Stimulated activated CD4-positive, alpha-beta T cell treated with anti-CD3 and anti-CD28 coated beads, Interleukin-15, amount 100 ng/mL, for 1 hour (primary cell): ENCODE data around the gene ACKR3.

Experiments
- DNase-seq, 2 donors: peaks; one replicate each; pipeline ENCODE4 v3.0.0-alpha.2; 2020; ENCODE audit warnings: low read depth in 1 of 2, low spot score in 1 of 2

ACKR3 gene

DNA sequence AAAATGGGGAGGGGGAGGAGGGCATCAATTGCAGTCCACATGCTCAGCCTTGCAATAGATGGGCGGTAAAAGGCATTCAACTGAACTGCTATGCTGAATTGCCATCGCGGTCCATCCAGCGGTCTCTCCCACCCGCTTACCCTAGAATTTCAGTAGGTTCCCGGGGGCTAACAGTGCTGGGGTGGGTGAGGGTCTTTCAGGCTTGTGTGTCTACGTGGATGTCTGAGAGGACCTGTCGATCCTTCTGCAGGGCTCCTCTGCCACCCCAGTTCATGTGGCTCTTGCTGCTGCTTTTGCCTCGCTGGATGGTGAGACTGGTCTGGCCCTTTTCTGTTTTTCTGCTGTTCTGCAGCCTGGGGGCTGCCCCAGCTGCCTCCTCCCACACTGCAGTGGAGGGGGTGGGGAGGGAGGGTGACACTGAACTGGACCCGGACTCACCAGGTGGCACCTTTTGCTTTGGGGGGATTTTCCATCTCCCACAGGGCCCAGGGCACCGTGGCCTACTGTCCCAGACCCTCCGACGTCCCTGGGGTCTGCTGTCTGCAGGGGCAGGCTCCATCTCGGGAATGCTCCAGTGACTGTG lies 14.1 kb downstream of the ACKR3 start:
- DNase-seq = no peak

DNA sequence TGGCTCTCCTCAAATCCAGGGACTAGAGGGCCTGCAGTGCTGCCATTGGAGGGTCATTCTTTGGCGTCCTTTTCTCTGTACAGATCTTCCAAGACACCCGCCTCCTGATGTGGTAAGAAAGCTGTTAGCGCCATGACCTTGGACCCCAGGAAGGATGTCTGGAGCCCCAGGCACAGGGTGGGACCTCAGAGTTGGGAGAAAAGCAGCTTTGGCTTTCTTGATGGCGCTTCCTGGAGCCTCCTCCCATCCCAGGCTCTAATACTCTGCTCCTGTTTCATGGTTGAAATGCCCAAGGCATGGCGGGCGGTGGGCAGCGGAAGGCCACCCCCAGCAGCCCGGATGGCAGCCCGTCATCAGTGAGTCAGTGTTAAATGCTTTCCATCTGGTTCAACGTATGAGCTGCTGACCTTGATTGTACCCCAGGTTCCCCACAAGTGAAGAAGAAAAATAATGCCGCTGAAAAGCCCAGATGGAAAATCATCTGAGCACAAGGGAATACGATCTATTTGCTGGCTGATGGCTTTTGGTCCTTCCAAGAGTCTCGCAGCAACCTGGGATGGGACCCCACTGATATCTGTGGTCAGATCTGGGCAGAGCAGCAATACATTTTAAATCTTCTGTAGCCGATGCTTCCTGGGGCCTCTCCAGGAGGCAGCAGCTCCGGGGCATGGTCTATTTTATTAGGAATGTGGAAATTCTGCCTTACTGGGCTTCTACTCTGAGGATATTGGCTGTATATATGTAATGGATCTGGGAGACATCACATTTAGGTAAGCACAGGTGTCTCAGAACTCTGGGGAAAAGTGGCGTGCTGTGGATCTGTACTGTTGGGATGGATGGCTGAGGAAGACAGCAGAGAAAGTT lies 15.1 kb downstream of the ACKR3 start:
- no peak for DNase-seq

DNA sequence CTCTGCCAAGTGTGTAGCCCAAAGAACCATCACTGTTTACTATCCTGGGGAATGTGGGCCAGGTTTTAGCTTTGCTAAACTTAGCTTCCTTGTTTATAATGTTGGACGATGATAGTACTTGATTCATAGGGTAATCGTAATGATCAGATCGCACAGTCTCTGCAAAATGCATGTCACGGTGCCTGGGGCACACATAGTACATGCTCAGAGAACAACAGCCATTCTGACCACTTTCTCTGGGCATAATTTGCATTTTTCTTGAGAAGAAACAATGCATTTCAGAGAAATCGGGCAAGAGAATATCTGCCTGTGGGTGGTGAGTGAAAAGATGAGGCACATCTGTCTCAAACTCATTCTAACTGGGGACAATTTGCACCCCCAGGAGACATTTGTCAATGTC lies 16.3 kb downstream of the ACKR3 start:
- no peak for DNase-seq

DNA sequence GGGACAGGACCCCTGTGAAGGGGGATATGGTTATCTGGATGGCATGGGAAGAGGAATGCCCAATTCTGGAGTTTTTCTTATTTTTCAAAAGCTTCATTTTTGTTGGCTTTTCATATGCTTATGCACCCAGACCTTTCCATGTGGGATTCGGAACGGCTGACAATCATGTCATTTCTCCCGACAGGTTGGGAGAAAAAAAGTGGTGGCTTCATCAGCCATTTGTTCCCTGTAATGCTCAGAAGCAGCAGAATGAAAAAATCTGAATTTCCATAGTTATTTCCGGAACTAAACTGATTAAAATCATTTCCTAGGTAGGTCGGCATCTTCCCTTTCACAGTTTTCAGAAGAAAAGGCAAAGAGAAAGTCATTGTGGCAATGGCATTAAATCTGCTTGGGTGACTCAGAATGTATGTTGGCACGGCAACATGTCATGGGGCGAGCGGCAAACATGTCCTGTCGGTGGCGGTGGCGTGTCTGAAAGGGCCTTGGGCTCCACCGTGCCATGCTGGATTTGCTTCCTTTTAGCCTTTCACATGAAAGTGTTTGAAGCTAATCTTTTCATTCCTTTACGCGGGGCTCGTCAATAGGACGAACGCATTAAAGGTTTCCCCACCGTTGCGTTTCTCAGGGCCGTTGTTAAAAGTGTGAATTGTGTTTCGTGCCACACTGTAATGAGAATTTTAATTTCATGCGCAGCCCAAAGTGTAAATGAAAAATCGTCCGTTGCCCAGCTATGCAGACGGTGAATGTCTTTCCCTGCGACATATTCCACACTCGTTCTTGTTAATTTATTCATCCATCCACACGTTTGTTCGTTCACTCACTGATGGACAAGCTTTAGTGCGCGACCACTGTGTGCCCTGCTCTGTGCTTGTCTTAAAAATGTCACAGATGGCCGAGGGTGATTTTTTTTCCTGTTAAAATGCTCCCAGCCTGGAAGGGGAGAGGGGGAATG lies 18.5 kb downstream of the ACKR3 start:
- no peak for DNase-seq

DNA sequence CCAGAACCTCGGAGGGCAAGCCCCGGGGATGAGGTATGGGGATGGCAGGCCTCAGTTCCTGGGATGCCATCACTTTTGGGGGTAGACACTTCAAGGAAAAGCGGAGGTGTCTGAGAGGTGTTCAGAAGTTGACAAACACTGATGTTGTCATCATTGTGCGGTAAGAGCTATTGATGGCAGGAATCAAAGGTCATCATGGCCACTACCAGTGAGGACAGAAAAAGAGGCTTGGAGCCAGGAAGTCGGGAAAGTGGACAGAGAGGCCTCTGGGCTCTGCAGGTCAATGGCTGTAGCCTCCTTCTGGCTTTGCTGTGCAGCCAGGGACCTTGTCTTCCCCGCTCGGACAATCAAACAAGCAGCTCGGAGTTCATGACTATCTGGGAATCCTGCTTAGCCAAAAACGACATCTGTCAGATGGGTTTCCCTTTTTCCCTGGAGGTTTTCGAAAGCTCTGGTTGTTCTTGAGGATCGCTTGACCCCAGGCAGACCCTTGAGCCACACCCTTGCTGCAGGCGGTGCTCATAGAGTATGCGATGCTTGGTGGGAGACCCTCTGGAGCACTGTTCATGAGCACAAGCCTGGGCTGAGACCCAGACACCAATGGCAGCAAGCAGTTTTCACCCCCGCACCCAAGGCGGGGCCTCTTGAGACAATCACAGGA lies 19.4 kb downstream of the ACKR3 start:
- DNase-seq = no peak

DNA sequence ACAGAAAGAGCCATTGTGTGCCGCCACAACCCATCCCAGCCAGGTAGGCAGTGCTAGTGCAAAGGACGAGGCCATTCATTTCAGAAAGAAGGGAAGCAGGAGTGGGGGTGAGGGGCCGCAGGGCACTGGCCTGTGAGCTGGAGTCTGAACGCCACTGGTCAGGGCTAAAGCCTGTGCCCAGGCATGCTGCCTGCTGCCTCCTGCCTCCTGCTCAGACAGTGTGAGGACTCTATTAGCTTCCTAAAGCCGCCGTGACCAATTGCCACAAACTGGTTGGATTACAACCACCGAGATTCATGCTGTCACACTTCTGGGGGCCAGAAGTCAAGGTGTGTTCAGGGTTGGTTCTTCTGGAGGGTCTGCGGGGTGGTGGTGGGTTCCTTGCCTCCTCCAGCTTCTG lies 21.2 kb downstream of the ACKR3 start:
- no peak for DNase-seq

DNA sequence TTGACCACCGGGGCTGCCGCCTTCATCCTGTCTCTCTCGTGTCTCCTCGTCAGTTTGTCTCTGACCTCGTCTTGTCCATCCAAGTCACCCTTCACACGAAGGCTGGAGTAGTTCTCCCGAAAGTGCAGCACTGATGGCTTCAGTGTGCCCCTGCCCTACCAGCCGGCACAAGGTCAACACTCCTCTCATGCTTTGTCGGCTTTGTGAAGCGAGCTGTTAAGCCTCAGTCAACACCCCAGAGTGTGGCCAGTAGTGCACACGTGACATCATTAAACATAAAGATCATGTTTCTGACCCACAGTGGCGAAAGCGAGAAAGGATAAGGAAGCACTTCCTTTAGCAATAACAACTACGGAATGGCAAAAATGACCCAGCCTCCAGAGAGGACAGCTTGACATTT lies 23.2 kb downstream of the ACKR3 start:
- no peak for DNase-seq

DNA sequence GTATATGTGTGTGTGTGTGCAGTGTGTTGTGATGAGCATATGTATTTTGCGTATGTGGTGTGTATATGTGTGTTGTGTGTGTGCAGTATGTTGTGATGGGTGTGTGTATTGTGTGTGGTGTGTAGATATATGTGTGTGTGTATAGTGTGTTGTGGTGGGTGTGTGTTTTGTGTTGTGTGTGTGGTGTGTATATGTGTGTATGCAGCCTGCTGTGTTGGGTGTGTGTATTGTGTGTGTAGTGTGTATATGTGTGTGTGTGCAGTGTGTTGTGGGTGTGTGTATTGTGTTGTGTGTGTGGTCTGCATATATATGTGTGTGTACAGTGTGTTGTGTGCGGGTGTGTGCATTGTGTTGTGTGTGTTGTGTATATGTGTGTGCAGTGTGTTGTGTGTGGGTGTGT lies 23.9 kb downstream of the ACKR3 start:
- no peak for DNase-seq

DNA sequence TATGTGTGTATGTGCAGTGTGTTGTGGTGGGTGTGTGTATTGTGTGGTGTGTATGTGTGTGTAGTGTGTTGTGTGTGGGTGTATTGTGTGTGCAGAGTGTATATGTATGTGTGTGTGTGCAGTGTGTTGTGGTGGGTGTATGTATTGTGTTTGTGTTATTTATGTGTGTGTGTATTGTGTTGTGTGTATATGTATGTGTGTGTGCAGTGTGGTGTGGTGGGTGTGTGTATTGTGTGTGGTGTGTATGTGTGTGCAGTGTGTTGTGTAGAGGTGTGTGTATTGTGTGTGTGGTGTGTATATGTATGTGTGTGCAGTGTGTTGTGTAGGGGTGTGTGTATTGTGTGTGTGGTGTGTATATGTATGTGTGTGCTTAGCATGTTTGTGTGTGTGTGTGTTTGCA lies 24.3 kb downstream of the ACKR3 start:
- no peak for DNase-seq

DNA sequence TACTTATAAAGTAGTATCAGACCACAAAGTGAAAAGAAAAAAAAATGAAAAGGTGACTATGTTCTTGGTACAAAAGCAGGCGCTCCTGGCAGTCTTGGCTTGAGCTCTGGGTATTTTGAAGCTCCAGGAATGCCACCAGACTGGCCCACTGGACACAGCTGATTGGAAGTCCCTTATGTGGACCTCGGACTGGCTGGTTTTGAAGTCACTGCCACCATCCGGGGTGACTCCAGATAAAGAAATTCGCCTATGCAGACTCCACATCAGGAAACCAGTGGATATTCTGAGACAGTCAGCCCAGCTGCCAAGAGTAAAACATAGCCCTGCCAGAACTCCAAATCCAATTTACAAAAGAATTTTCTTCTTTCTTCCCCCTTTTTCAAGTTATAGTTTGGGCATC lies 28.0 kb downstream of the ACKR3 start:
- DNase-seq = no peak

DNA sequence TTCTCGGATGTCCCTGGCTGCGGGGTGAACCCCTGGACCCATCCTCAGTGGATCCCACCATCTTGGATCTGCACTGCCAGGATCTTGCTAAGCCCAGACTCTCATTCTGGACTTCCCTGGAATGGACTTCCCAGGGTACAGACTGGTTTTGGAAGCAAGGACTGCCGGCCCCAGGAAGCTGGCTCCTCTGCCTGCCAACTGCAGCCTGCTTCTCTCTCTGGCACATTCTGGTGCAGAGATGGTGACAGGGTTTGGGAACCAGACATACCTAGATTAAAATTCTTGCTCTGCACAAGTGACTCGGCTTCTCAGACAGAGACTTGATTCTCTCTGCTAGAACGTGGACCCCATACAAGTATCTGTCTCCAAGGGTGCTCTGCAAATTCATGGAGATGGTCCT lies 29.4 kb downstream of the ACKR3 start:
- DNase-seq = no peak

DNA sequence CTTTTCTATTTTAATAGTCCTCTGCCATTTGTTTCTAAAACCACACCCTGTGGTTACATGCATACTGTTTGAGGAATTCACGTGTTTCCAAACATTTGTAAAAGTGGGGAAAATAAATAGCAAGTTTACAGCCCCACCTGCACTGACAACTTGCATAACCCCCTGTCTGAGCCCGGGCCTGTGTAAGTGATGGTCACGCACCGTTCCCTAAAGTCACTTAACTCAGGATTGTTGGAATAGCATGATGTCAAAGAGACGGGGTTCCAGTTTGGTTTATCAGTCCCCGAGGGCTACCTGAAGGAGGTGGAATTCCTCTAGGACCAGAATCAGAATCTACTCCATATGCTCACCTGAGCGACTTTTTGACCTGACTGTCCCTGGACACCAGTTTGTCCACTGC lies 30.5 kb downstream of the ACKR3 start:
- no peak for DNase-seq

DNA sequence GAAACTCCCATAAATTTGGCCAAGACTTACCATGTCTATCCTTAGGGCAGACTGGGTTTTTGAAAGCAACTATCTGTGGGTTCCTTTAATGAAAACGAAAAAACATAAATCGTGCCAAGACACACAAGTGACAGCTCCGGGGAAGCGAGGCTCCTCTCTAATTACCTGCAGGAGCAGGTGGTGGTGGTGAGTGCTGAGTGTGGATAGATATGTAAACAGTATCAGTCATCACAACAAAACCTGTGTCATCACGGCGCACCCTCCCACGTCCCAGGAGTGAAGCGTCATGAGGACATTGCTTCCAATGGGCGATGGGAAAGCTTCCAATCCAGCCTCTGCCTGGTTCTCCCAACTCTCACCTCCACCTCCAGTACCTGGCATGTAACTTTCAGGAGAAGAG lies 31.3 kb downstream of the ACKR3 start:
- no peak for DNase-seq

DNA sequence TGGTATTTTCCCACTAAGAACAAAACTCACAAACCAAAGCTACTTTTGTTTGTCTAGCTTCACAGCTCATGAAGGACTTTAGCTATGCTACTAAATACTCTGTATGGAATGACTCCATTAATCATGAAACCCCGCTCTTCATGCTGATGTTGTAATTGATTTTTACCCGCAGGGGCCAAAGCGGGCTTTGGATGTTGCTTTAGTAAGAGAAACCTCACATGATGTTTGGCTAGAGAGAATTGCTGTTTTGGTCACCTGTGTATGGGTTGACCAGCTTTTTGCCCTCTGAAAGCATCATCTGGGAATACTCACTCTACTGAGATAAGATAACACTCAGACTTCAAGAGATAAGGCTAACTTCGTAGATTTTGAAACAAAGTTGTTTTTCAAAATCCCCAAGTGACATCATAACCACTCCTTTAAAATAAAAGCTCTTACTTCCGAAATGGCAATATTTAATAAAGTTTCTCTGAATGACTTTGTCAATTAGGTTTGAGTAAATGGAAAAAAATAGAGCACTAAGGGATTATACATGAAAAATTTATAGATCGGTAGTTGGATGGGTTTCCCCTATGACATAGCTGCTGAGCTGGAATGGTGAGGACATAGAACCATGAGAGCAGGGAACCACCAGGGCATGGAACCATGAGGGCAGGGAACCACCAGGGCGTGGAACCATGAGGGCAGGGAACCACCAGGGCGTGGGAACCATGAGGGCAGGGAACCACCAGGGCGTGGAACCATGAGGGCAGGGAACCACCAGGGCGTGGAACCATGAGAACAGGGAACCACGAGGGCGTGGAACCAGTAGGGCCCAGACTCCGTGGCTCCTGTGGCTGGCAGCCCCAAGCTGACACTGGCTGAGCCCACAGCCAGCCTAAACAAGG lies 31.9 kb downstream of the ACKR3 start:
- no peak for DNase-seq

DNA sequence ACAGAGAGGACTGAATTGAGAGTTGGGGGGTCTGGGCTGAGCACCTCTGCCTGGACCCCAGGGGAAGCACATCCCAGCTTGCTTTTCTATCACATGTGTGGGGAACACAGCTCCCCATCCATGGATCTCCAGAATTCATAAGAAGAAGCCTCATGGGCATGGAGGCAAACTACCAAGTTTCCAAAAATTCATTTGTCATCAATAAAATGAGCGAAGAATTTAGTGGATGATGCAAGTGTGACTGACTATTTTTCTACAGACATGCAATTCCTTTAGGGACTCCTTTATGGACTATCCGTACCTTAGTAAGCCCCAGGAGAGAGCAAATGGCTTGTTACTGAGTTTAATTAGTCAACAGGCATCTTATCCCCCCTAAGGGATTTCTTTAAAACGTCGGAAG lies 33.1 kb downstream of the ACKR3 start:
- no peak for DNase-seq

DNA sequence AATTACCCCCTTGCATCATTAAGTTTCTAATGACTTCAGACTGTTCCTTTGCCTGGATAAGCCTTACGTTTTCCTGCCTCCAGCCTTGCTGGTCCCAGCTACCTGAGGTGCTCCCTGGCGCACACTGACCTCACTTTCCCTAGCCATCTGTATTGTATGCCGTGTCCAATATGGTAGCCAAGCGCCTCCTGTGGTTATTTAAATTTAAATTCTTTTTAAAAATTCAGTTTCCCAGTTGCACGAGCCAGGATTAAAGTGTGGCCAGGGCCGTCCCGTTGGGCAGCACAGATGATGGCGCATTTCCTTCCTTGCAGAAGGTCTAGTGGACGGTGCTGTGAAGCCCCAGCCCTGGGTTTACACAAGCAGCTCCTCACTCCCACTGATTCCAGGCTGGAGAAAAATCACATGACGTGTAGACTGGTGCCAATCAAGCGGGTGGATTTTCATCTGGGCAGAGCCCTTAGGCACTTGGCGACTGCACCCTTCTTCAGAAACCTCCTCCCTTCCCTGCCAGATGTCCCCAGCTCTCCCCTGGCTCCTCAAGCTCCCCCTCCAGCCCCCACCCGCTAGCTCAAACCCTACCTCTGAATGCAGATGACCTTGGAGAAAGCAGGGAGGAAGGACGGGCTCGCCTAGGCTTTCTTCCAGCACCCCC lies 33.9 kb downstream of the ACKR3 start:
- no peak for DNase-seq

DNA sequence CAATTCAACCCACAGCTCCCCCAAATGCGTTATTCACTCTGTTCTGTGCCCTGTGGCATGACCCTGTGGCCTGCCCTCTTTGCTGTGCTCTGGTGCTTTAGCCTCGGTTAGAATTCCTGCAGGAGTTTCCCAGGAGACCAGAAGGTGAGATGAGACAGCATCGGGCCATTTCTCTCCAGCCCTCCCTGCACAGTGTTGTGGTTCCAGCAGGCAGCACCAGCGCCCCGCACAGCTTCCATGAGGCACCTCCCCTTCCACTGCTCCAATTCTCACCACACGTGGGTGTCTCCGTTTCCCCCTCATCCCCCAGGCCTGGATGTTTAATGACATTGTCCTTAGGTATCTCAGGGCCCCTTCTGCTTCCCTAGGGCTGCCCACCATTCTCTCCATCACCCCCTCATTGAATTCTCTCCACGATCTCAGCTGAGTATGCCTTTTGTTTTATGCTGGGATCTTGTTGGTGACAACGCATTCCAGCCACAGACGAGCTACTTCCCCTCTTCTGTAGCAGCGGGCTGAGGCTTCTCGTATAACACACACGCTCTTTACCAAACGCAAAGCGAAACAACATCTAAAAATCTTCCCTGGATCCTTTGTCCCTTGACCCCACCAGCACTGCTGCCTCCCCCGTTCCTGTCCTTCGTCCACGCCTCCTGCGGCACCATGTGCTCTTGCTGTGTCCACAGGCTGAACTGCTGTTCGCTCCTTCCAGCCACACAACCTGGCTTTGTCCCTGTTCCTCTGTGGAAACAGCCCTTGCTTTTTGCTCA lies 35.1 kb downstream of the ACKR3 start:
- DNase-seq = no peak

DNA sequence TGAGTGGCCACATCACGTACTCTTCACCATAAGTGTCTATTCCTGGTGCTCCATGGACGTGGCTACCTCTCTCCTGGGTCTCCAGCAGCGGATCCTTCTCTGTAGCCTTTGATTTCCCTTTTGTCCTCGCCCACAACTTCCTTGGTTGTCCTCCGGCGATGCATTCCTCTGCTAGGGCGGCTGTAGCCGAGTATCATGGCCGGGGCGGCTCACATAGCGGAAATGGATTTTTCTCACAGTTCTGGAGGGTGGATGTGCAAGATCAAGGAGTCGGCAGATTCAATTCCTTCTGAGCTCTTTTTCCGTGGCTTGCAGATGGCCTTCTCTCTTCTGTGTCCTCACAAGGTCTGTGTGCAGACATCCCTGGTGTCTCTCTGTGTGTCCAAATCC lies 35.7 kb downstream of the ACKR3 start:
- DNase-seq = no peak

DNA sequence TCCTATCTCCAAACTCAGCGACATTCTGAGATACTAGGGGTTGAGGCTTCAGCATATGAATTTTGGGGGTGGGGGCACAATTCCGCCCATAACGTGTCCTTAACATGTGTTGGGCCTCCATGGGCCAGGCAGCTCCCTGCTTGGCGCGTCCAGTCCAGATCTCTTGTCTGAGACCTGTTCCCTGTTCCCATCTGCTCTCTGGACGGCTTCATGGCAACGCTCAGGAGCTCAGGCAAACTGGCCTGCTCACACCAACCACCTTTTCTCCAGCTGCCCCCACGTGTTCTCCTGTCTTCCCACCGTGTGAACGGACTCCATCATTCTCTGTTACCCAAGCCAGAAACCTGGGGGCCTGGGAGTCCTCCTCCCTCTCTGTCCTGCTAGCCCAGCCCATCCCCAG lies 36.4 kb downstream of the ACKR3 start:
- no peak for DNase-seq
